Common myeloid progenitor, CD34-positive (primary cell): Measurements from ENCODE around the gene ST3GAL6.

Source experiments
- CTCF ChIA-PET: fragments of 350-600 bp; sonication (Branson Sonifier 250); formaldehyde crosslinking; loops from one replicate; lab custom pipeline; 2021; ENCODE audit warnings: antibody characterized with exemption; lab: Charles Lee
- POLR2A ChIA-PET: fragments of 350-600 bp; sonication (Branson Sonifier 250); formaldehyde crosslinking; loops from one replicate; lab custom pipeline; 2021; ENCODE audit warnings: antibody characterized with exemption; lab: Charles Lee
- DNase-seq, 3 donors: peaks; one replicate each; pipeline versions ENCODE4 v3.0.0 to v3.0.0-alpha.2; 2013
- H3K27ac ChIP-seq, 2 experiments: 1 replicate in 1 of 2; 2 replicates in 1 of 2; pipeline ENCODE4 v1.7.0; 2013; ENCODE audit warnings: inconsistent platforms in 2 of 2, low read length in 2 of 2, mild to moderate bottlenecking in 2 of 2, low read depth in 1 of 2, moderate library complexity in 1 of 2; ENCODE audit not compliant: severe bottlenecking in 2 of 2, insufficient read depth in 1 of 2, poor library complexity in 1 of 2
- H3K27me3 ChIP-seq, 5 experiments: replicated peaks in 2 of 5; 1 replicate in 3 of 5; 2 replicates in 2 of 5; pipeline versions ENCODE4 v1.6.1 to v1.7.0; 2013; ENCODE audit warnings: low read length in 4 of 5, mild to moderate bottlenecking in 2 of 5, moderate library complexity in 2 of 5, inconsistent platforms in 1 of 5; ENCODE audit not compliant: insufficient read depth in 5 of 5, control insufficient read depth in 4 of 5
- H3K36me3 ChIP-seq, 4 experiments: 1 replicate in 2 of 4; 2 replicates in 2 of 4; pipeline versions ENCODE4 v1.6.1 to v1.7.0; 2013; ENCODE audit warnings: low read length in 3 of 4, control low read depth in 1 of 4, mild to moderate bottlenecking in 1 of 4; ENCODE audit not compliant: control insufficient read depth in 4 of 4, insufficient read depth in 4 of 4
- H3K4me1 ChIP-seq, 4 experiments: 1 replicate in 3 of 4; 2 replicates in 1 of 4; pipeline versions ENCODE4 v1.6.1 to v1.7.1; 2013; ENCODE audit warnings: low read length in 3 of 4, mild to moderate bottlenecking in 3 of 4, control low read depth in 1 of 4, inconsistent platforms in 1 of 4, moderate library complexity in 1 of 4; ENCODE audit not compliant: control insufficient read depth in 4 of 4, insufficient read depth in 4 of 4; ENCODE audit errors: control extremely low read depth in 1 of 4
- H3K4me3 ChIP-seq, 7 experiments: 1 replicate in 4 of 7; 2 replicates in 3 of 7; pipeline versions ENCODE4 v1.5.1 to v1.7.0; 2013; ENCODE audit warnings: mild to moderate bottlenecking in 7 of 7, low read length in 6 of 7, moderate library complexity in 6 of 7, inconsistent platforms in 2 of 7, low read depth in 2 of 7, control low read depth in 1 of 7; ENCODE audit not compliant: insufficient read depth in 4 of 7, control insufficient read depth in 1 of 7; ENCODE audit errors: extremely low read depth in 1 of 7
- H3K9me3 ChIP-seq, 5 experiments: 1 replicate in 4 of 5; 2 replicates in 1 of 5; pipeline versions ENCODE4 v1.6.1 to v1.7.1; 2013; ENCODE audit warnings: low read length in 4 of 5, mild to moderate bottlenecking in 2 of 5, inconsistent platforms in 1 of 5, low read depth in 1 of 5, moderate library complexity in 1 of 5; ENCODE audit not compliant: control insufficient read depth in 4 of 5, insufficient read depth in 2 of 5; ENCODE audit errors: control extremely low read depth in 1 of 5
- WGBS: methylation state at CpG from one replicate; pipeline ENCODE4 v1.1.5; 2013; ENCODE audit not compliant: insufficient coverage; 5-methylcytosine and 5-hydroxymethylcytosine counted together

Gene ST3GAL6

GRCh38 chr3:98777801-98778220, 14.7 kb downstream of the ST3GAL6 start:
- Histone ChIP-seq H3K4me3 (no peak overlapping the region), H3K27me3 (no peaks in the 10 kb centered on the region), H3K36me3 (peaks cover 0 to 76% (median 9%) of the 10 kb centered on the region in 4 experiments), H3K4me1 (peaks cover 9 to 30% (median 21%) of the 10 kb centered on the region in 4 experiments), H3K27ac (no peak overlapping the region), H3K9me3 (no peaks in the 10 kb centered on the region)
- ChIA-PET CTCF (interaction anchor here (1.2 to 2.7 kb wide), 6 partner anchors 10 to 179 kb away, joined by 3 to 8 read pairs (median 4); no protein-coding TSS in a partner anchor), POLR2A (no interaction called here)
- no peak for DNase-seq

DNA sequence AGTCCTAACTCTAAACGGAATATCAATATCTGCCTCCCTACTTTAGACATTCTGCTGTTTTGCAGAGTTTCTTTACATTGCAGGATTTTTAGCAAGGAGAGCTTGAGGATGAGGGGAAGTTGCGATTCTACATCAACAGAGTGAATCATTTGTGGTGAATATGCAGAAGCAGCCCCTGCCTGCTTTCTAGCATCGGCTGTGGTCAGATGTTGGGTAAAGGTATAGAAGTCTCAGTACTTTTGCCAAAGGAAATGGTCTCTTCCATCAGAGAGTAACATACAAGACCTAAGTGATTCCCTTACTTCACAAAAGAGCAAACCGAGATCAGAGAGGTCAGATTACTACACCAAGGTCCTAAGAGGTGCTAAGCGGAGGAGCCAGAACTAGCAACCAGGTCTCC, 15.2 kb downstream of the ST3GAL6 start:
- peak in 2 of 3 donors; percentile 83 to 89 for DNase-seq
- no peaks in the 10 kb centered on the region for H3K27me3 ChIP-seq
- 100% methylated on average over 1 of the region's 5 CpGs for WGBS
- peaks cover 9 to 30% (median 21%) of the 10 kb centered on the region in 4 experiments for H3K4me1 ChIP-seq
- no peaks in the 10 kb centered on the region for H3K9me3 ChIP-seq
- peak overlapping the region in 1 of 2 experiments; percentile 46 for H3K27ac ChIP-seq
- ChIA-PET POLR2A (no interaction called here), CTCF (interaction anchor here (1.0 to 2.7 kb wide), 8 partner anchors 9 to 179 kb away, joined by 3 to 8 read pairs (median 3); no protein-coding TSS in a partner anchor)
- H3K36me3 ChIP-seq: peaks cover 0 to 77% (median 10%) of the 10 kb centered on the region in 4 experiments
- H3K4me3 ChIP-seq: no peak overlapping the region

GRCh38 chr3:98778852-98779413, 15.8 kb downstream of the ST3GAL6 start:
- POLR2A ChIA-PET: no interaction called here
- 20% methylated on average over 4 of the region's 5 CpGs for WGBS
- H3K9me3 ChIP-seq: no peaks in the 10 kb centered on the region
- peaks cover 0 to 76% (median 10%) of the 10 kb centered on the region in 4 experiments for H3K36me3 ChIP-seq
- no peak overlapping the region for H3K4me3 ChIP-seq
- peak; percentile 54 to 85 (median 79) for DNase-seq
- peak overlapping the region in 1 of 2 experiments; percentile 46 for H3K27ac ChIP-seq
- no peaks in the 10 kb centered on the region for H3K27me3 ChIP-seq
- CTCF ChIA-PET: interaction anchor here (1.0 to 1.3 kb wide), 7 partner anchors 10 to 178 kb away, joined by 3 read pairs; no protein-coding TSS in a partner anchor
- H3K4me1 ChIP-seq: peaks cover 9 to 30% (median 22%) of the 10 kb centered on the region in 4 experiments

GRCh38 chr3:98779541-98780335, 16.6 kb downstream of the ST3GAL6 start:
- Histone ChIP-seq H3K4me1 (peaks cover 9 to 36% (median 25%) of the 10 kb centered on the region in 4 experiments), H3K27me3 (no peaks in the 10 kb centered on the region), H3K9me3 (no peaks in the 10 kb centered on the region), H3K36me3 (peaks cover 0 to 72% (median 11%) of the 10 kb centered on the region in 4 experiments), H3K4me3 (no peak overlapping the region), H3K27ac (no peak overlapping the region)
- no peak for DNase-seq
- POLR2A ChIA-PET: no interaction called here
- CTCF ChIA-PET: interaction anchor here (0.7 to 2.1 kb wide), 9 partner anchors 11 to 179 kb away, joined by 3 to 7 read pairs (median 3); no protein-coding TSS in a partner anchor
- no CpG with 5 or more reads among the region's 4 CpGs for WGBS

DNA sequence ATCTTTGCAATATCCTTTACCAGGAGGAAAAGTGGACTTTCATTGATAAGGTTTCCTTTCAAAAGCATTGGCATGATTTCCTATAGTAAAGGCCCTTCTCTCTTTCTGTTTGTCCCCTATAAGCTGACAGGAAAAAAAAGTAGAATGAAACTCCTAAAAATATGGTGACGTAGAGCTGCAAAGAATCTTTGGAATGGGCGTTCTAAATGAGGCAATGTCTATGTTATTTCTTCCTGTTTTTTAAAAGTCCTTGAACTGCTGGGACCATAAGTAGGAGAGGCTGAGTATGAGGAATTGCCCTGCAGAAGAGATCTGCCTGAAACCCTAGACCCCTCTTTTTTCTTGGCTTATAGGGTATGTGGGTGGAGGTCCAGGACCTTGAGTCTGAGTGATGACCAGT, 17.2 kb downstream of the ST3GAL6 start:
- H3K9me3 ChIP-seq: no peaks in the 10 kb centered on the region
- no peak for DNase-seq
- WGBS: 100% methylated on average over 2 of the region's 2 CpGs
- H3K27ac ChIP-seq: no peak overlapping the region
- POLR2A ChIA-PET: no interaction called here
- peaks cover 9 to 41% (median 26%) of the 10 kb centered on the region in 4 experiments for H3K4me1 ChIP-seq
- peaks cover 0 to 69% (median 11%) of the 10 kb centered on the region in 4 experiments for H3K36me3 ChIP-seq
- H3K27me3 ChIP-seq: no peaks in the 10 kb centered on the region
- CTCF ChIA-PET: interaction anchor here (0.7 to 2.1 kb wide), 4 partner anchors 11 to 177 kb away, joined by 3 to 7 read pairs (median 3); no protein-coding TSS in a partner anchor
- H3K4me3 ChIP-seq: no peak overlapping the region

DNA sequence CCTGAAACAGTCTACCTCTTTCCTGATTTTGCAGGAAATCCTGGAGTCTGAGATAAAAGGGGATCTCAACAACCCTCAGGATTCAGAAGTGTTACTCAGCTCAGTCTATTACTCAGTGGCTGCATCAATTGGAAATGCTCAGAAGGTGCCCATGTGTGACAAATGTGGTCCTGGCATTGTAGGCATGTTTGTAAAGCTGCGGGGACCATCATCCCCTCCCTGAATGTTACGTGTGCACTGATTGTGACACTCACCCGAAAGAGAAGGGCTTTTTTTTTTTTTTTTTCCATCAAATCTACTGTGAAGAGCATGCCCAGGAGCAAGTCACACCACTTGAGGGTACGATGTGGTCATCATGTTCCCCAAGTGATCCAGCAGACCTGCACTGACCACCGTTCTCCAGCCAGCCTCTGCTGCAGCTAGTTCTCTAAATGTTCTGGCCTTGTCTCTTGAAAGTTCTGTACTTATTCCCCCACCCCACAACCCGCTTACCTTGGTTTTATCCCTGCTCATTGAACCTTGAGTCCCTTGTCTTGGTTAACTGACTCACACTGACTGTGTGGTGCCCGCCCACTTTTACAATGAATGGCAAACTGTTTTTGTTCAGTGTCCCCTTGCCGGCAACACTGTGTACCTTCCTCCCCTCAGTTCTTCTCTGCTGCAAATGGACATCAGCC, 19.8 kb downstream of the ST3GAL6 start:
- no peak for DNase-seq
- H3K4me1 ChIP-seq: peaks cover 13 to 62% (median 44%) of the 10 kb centered on the region in 4 experiments

More for the DNA sequence above, 19.8 kb downstream of the ST3GAL6 start:
- Histone ChIP-seq H3K27ac (no peak overlapping the region), H3K27me3 (no peaks in the 10 kb centered on the region), H3K9me3 (no peaks in the 10 kb centered on the region), H3K4me3 (no peak overlapping the region), H3K36me3 (peaks cover 0 to 58% (median 5%) of the 10 kb centered on the region in 4 experiments)
- POLR2A ChIA-PET: interaction anchor here (0.6 kb wide), 1 partner anchor 19 kb away, joined by 3 read pairs; no protein-coding TSS in a partner anchor
- 89% methylated on average over 8 of the region's 8 CpGs for WGBS
- CTCF ChIA-PET: interaction anchor here (1.0 to 2.1 kb wide), 4 partner anchors 14 to 181 kb away, joined by 3 to 6 read pairs (median 4); partner anchors contain the start of gene ST3GAL6
